GM19438 (cell line): ENCODE measurements around the gene PRLR.

ENCODE experiments used
- ATAC-seq: cut with Tn5 transposase; IDR thresholded peaks from one replicate; pipeline ENCODE4 v1.9.1; 2021; ENCODE audit warnings: low read depth; ENCODE audit not compliant: unreplicated experiment

PRLR gene

DNA sequence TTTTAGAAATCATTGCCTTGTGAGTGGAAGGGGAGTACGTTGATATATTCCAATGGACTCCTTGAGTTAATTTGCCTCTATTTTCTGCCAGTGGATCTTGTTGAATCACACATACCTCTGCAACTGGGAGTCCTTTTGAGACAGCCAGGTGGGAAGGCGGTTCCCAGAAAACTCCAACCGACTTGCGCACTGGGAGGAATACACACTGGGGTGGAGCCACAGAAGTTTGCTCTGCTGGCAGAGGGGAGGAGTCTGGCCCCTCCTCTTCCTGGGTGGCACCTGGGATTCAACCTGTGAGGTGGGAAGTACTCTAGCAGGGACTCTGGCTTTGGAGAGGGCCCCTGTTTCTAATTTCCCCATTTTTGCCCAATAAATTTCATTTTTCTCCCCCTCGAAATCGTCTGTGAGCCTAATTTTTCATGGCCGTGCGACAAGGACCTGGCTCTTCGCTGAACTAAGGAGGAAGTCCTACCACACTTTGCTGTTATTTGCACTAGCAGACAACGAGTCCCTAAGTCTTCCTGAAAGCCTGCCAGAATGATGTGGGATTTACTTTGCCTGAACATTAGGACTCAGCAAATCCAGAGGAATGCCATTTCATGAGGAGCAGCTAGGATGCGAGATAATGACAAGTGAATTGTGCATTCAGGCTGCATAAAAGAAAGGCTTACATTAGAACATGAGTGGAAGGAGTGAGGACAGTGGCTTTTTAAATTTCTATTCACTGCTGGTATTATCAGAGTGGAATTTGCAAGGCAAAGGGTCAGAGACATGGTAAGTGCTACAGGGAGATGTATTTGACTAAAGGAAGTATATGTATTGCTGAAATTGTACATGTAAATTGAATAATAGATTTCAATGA lies 67.2 kb downstream of the PRLR start:
- ATAC-seq: no peak

DNA sequence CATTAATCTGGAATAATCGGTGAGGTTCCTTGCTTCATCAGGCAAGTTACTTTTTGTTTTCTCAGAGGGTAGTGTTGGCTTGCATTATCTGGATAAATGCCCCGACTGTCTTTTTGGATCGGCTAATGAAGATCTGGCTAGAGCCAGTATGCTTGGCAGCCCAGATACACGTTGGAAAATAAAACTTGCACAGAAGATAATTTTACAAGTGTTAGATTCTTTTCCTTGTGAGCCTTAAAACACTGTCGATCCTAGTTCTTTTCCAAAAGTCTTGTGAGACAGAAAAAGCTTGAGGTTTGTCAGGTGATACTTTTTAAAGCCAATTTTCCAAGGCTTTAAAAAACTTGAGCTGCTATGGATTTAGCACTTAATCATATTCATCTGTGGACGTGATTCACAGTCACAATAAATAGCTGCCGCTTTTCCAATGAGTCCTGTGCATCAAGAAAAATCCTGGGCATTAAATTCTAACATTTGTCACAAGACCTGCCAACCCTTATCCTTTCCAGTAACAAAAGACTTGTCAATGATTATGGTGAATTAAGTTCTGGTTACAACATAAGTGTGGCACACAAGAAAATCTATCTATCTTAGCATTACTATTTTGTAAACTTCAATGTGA lies 68.5 kb downstream of the PRLR start:
- ATAC-seq: no peak

DNA sequence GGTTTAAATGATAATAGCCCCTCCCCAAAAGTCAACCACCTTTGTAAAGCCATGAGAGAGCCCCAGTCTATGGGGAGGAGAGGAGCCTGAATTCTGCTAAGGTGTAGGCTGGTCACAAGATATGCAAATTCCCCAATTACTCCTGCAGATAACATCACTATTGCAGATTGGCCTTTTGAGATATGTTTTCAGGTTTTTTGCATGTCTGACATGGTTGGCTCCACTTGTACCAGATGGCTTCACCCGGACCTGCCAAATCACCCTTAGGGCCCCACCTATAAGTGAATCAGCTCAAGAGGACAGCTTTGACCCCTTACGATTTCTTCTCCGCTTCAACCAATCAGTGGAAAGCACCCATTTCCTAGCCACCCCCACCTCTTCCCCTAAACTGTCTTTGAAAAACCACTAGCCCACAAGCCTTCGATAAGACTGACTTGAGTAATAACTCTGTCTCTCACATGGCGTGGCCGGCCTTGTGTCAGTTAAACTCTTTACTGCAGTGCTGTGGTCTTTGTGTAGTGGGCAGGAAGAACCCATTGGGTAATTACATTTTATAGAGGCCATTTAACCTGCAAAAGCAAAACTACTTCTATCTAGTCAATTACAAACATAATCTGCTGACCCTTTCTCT lies 69.7 kb downstream of the PRLR start:
- ATAC-seq: no peak

DNA sequence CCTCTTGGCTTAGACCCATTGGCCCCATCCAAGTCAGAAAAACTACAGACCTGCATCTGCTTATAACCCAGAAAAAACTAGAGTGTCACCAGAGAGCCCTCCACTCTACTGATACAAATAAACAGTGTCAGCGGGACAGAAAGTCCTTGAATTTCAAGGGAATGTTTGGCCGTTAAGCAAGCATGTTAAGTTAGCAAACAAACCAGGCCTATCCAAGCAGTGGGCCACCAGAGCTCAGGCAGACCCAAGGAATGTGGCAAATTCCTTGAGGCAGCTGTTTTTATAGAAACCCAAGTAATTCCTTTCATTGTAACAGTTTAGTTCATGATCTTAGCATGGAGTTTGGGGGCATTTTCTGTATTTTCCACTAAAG lies 70.9 kb downstream of the PRLR start:
- ATAC-seq: no peak

DNA sequence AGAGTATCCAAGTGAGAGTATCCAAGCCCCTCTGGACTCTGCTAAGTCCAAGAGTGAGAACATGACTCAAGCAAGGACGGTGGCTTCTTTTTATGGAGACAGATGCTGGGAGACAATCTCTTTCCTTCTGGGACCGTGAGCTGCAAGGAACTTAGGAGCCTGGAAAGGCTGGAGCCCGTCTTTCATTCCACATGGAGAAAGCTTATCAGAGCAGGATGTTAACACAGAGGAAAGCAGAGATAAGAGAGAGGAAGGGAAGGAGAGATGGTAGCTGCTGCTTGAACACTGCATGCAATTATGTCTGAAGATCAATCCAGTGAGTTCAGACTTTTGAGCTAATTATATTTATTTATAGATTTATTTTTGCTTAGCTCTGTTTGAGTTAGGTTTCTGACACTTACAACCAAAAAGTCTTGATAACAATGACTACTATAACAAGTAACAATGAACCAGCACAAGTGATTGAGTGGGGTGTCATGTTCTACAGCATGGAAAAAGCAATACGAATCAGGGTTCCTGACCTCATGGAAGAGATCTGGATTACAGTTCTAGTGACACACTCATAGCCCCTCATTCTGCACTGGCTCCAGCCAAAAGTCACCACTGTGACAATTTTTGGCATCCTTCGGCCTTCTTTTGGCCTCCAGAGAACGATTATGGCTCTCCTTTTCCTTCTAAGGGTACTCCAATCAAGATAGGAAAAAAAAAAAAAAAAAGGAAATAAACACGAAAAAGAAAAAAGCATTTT lies 71.5 kb downstream of the PRLR start:
- no peak for ATAC-seq

DNA sequence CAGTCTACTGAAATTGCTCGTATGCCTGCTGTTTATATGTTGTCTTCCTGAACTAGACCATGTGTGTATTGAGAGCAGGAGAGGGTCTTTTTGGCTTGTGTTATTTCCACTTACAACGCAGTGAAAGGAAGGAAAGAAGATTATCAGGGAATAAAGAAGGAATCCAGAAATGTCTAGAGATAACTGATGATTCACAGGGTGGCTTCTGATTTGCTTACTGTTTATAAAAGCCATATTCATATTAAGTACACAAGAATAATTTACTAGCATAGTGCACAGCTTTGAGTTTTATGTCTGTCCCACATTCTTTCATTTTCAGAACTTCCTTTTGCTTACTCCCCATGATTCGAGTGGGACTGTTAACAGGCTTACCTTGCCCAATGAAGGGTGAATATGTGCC lies 72.1 kb downstream of the PRLR start:
- no peak for ATAC-seq

DNA sequence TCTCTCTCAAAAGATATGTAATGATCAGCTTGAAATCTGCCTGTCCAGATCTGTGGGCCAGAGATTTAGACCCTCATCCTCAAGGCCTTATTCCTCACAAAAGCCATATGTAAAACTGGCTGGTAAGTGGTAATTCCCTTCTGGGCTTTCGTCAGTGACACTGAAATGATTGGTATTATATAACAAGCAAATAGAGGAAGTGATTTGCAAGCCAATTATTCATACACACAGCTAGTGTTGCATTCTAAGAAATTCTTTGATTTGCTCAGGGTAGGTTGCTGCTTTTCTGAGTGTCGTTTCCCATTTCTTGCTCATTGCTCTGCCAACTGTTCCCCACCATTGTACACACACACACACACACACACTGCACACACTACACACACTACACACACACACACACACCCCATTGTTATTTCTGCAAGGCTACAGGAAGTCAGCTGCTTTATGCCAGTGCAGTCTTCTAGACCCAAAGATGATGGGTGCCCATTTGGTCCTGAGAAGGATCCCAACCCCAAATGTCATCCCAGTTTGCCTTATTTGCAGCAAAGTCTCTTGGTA lies 76.8 kb downstream of the PRLR start:
- no peak for ATAC-seq

DNA sequence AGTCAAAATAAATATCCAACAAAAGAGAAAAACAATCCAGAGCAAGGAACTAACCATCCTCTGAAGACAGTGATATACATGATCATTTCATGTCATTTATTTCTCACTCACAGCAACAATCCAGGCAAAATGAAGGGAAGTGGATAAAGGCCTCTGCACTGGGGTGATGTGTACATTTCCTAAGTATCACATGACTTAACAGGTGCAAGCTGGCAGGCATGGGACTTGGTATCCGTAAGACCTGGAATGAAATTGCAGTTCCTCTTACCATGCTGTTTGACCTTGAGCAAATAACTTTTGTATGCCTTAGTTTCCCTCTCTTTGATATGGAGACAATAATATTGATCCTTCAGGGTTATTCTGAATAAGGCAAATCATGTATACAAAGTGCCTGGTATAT lies 77.6 kb downstream of the PRLR start:
- no peak for ATAC-seq

DNA sequence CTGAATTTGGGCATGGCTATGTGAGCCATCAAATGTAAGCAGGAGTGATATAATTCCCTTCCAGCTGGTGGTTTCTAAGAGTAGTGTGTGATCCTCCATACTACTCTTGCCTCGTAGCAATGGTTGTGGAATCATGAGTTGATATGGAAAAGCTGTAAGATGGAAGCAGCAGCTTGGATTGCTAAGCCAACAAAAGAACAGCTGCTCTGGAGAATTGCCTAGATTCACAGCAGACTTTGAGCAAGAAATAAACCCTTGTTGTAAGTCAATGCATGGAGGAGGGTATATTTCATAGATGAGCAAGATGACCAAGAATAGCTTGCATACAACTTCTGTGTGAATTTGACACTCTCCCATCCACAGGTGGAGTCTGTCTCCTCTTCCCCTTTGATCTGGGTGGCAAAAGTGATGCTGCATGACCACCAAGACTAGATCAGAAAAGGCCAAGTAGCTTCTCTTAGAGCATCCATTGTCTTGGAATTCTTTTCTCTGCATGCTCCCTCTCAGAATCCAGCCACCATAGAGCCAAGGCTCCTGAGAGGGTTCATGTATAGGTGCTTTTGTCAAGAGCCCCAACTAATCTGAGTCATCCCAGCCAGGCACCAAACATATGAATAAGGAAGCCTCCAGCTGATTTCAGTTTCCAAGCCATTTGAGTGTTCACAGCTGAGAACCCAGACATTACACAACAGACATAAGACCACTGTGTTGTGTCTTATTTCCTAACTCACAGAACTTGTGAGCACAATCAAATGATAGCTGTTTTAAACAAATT lies 79.0 kb downstream of the PRLR start:
- ATAC-seq: no peak

DNA sequence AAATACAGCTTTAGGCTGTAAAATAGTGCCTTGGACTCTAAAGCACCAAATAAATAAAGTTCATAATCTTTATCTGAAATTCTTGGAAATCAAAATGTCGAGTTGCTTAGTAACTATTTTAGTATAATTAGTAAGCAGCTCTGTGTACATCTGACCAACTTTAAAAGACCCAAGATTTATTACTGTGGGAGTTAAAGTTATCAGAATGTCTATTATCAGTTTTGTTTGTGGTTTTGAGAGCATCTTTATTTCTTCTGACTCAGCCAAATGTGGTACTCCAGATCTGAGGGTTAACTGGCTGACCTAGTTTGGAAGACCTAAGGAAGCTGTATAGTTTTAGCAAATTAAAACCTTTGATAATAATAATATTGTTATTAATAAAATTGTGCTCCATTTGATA lies 81.2 kb downstream of the PRLR start:
- ATAC-seq: no peak

DNA sequence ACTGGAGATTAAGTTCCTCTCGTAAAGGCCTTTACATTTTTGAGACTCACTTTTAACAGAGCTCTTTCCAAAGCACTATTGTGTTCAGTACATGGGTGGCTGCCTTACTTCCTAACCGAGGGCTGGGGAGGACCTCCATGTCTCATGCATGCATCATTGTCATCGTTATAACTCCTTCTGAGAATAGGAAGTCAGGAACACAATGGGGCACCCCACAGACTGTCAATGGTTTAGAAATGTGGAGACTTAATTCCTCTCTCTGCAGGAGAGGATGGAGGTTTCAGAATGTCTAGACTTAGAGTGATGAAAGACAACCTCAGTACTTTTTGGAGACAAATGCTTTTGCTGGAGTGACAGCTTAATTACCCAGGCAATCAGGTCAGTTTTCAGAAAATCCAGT lies 83.9 kb downstream of the PRLR start:
- no peak for ATAC-seq

DNA sequence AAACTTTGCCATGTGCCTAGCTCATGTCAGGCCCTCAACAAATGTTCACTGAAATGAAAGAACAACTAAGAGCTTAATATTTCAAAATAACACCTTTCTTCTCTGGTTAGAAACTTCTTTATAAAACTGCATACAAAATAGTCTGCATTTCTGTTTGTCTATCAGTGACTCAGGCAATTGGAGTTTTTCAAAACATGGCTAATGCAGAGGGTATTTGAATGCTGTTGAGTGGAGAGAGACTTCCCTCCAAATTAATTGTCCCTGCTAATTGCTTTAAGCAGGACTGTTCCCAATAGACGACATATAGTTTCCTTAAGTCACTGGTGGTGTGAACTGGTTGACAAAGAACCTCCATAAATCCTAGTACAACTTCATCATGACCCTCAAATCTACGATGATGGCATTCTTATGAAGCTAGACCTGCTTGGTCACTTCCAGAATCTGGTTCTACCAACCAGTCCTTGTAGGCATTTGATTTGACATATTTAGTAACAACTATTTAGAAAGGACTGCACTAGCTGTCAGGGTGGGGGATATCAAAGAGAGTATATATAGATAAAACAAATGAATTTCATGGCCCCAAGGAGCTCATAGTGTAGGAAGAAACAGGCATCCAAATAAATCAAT lies 84.5 kb downstream of the PRLR start:
- ATAC-seq: no peak

DNA sequence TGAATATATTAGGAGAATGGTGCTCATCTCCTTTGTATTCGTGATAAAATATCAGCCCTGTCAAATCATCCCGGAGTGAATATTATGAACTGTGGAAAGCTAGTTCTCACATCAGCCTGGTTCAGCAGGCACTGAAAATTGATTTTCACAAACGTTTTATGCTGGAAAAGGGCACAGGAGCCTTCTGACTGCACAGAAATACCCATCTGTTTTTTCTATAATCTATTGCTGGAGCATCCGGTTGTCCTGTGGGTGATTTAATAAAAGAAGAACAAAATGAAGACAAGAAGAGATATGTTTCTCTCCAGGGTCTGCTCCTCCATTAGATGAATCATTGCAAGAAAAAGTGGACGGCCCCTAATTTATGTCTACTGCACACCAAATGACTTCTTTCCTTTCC lies 85.3 kb downstream of the PRLR start:
- ATAC-seq: no peak

DNA sequence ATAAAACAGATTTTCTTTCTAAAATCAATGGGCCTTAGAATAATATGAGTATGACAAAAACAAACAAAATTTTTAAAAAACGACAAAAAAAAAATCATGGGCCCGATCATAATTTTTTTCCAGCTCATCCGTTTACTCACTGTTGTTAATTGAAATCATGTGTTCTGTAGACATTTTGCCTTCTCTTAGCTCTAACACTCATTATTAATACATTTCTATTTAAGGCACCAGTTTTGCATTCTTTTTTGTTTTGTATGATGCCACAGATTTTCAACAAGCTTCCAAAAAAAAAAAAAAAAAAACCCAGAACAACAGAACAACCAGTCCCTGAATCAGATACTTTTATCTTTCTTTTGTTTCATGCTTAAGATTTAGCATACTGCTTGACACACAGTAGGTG lies 86.4 kb downstream of the PRLR start:
- ATAC-seq: no peak

DNA sequence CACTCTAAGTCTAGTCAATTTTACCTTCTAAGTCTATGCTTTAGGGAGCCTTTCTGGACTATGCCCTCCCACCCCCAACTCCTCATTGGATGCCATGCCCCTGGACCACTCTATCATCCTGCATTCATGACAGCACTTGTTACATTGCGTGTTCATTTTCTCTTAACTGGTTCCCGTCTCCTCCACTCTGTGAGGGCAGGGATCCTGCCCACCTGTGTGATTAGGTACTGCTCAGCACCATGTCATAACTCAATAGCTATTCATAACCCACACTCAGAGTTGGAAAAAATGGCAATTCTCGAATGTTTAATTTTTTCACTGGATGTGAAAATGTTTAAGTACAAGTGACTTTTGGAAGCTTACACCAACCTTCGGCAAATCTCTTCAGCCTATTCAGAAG lies 88.5 kb downstream of the PRLR start:
- ATAC-seq: no peak

DNA sequence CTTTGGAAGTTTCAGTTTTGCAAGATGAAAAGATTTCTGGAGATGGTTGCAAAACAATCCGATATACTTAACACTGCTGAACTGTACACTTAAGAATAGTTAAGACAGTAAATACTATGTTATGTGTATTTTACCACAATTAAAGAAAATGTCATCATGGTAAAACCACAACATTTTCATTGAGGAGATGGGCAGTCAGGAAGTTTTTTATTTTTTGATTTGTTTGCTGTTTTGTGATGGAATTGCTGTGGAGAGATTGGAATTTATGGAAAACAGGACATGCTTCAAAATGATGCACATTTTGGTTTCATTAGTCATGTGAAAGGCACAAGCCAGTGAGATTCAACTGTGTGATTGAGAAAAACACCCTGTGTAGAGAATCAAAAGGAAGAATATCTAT lies 92.1 kb downstream of the PRLR start:
- ATAC-seq: no peak

DNA sequence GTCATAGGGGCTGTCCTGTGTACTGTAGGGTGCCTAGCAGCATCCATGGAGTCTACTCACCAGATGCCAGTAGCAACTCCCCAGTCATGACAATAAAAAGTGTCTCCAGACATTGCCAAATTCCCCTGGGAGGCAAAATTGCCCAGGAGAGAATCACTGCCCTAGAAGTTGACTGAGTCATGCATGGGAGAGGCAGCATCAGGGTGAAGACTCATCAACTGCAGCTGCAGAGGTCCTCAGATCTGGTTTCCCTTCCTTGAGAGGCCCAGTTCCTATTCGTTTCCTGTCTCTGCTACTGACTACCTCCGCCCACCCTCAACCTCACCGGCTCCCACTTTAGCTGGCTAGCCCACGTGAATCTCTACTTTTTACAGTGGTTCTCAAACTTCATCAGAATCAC lies 93.9 kb downstream of the PRLR start:
- no peak for ATAC-seq

DNA sequence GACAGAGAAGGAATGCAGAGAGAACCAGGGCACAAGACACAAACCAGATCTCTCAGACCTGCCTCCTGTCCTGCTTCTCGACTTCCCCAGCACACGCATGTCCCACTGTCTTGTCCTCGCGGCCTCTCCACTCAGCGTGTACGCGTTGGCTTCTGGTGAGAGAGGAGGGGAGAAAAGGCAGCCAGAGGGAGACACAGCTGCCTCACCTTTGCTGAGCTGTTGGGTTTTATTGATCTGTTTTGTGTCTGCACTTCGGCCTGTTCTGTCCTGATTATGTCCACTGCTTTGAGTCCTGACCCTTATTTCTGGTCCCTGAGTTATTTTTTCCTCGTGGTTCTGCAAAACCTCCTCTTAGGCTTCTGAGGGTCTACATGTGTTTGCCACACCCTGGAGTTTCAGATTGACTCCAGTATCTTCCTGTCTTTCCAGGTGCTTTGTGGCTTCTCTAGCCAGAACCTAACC lies 95.0 kb downstream of the PRLR start:
- ATAC-seq: no peak

DNA sequence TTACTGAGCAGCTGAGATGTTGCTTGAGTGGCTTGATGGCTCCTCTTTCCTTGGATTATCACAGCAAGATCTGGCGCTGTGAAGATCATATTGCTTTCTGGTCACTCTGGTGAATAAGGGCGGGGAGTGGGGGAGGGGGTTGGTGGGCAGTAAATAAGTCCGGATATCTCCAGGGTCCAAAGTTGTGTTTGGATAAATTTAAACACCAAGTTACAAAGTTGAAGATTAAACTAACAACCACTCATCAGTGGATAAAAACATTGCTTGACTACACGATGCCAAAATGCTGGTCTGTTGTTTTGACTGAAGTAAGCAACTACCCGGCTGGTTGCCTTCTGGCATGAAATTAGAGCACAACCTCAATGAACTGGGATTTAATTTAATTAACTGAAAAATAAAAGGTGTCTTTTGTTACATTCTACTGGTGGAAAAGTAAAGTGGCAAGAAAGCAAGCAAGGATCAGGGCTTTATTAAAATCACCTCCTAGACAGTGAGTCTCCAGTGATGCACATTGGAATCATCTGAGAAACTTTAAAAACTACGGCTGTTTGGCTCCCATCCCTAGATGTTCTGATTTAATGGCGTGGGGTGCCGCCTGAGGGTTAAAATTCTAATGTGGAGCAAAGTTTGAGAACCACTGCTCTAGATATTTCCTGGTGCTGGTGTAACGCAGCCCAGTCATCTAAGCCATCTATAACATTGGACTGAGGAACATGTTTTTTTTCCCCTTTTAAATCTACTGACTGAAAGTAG lies 95.8 kb downstream of the PRLR start:
- no peak for ATAC-seq
